ENCODE measurements around the gene RPP25L.

- TF ChIP-seq CTCF (IDR thresholded peaks at IDR 0.05) (no peak), POLR2A (IDR thresholded peaks at IDR 0.05) (no peak)
Observed at GRCh38 chr9:34634551-34635248, 22.8 kb upstream of the RPP25L start.

Measured in esophagus squamous epithelium (tissue), 4 donors.